Activated T-helper 1 cell treated with anti-CD3 and anti-CD28 coated beads, Interleukin-2, amount 50 U/mL, for 16 hours (primary cell): ENCODE data around the gene NHSL1.

Experiments used
- DNase-seq, 2 donors: peaks; one replicate each; pipeline ENCODE4 v3.0.0-alpha.2; 2020; ENCODE audit warnings: low read depth in 1 of 2, low spot score in 1 of 2

Gene NHSL1

GRCh38 chr6:138524526-138524925 is 25.2 kb upstream of the NHSL1 start:
- DNase-seq, result no peak

- DNase-seq, result no peak
These were observed 24.3 kb upstream of the NHSL1 start for GRCh38 chr6:138523347-138524210.

- no peak for DNase-seq
These were observed 23.3 kb upstream of the NHSL1 start for GRCh38 chr6:138522611-138523010.

- no peak for DNase-seq
These were observed 22.5 kb upstream of the NHSL1 start for GRCh38 chr6:138521790-138522189.

GRCh38 chr6:138520463-138520862 is 21.2 kb upstream of the NHSL1 start:
- DNase-seq, result no peak

- no peak for DNase-seq
These were observed 18.8 kb upstream of the NHSL1 start for GRCh38 chr6:138518054-138518453.

GRCh38 chr6:138517635-138518034 is 18.3 kb upstream of the NHSL1 start:
- peak; percentile 22 to 27 for DNase-seq

- DNase-seq, result no peak
These were observed 16.5 kb upstream of the NHSL1 start for GRCh38 chr6:138515657-138516248.

- no peak for DNase-seq
These were observed 15.7 kb upstream of the NHSL1 start for GRCh38 chr6:138514860-138515540.

- DNase-seq, result no peak
These were observed 13.3 kb upstream of the NHSL1 start for GRCh38 chr6:138512609-138513008.

- DNase-seq, result no peak
These were observed 10.8 kb upstream of the NHSL1 start for GRCh38 chr6:138510093-138510492.

GRCh38 chr6:138509371-138509770 is 10.1 kb upstream of the NHSL1 start:
- DNase-seq, result no peak

- no peak for DNase-seq
These were observed 9.3 kb upstream of the NHSL1 start for GRCh38 chr6:138508676-138508988.

GRCh38 chr6:138507977-138508675 is 8.8 kb upstream of the NHSL1 start:
- no peak for DNase-seq

- DNase-seq, result no peak
These were observed 5.7 kb upstream of the NHSL1 start for GRCh38 chr6:138504764-138505689.

- DNase-seq, result no peak
These were observed 4.8 kb upstream of the NHSL1 start for GRCh38 chr6:138503881-138504680.

- DNase-seq, result no peak
These were observed 3.3 kb upstream of the NHSL1 start for GRCh38 chr6:138502546-138502945.

GRCh38 chr6:138500867-138501446 is 1.7 kb upstream of the NHSL1 start:
- DNase-seq, result no peak

- DNase-seq, result no peak
These were observed 861 bp upstream of the NHSL1 start for GRCh38 chr6:138500045-138500665.
